Uterus (tissue), 2 donors: ENCODE measurements around the gene ATF4.

Source experiments
- POLR2A ChIP-seq, 2 donors: fragments of 450-650 bp; IDR thresholded peaks; one replicate each; pipeline ENCODE4 v1.6.1; 2016; ENCODE audit warnings: antibody characterized with exemption in 2 of 2, mild to moderate bottlenecking in 1 of 2, moderate library complexity in 1 of 2
- TF ChIP-seq, protein P1 (sequence below), 4 experiments: fragments of 200-600 bp in 2 of 4; fragments of 450-650 bp in 2 of 4; sonication (generic) in 2 of 4; IDR thresholded peaks; one replicate each; pipeline ENCODE4 v1.5.1; 2016 to 2019; ENCODE audit warnings: antibody characterized with exemption in 4 of 4, mild to moderate bottlenecking in 2 of 4, moderate library complexity in 1 of 4

DNA sequence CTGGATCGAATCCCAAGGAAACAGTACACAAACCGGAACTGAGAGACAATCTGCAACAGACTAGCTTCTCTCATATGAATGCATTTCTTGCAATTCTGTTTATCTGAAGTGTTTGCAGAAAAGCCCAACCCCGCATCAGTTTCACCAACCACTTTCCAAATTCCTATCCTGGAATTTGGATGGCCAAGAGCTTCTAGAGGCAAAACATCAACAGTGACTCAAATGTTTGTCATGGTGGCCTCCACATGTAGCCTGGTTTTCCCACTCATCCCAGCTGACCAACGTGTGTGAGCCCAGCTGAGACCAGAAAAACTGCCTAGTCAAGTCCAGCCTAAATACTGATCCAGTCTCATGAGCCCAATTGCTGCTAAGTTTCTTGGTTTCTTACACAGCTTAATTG lies 26.6 kb upstream of the ATF4 start:
- TF ChIP-seq, protein P1, sequence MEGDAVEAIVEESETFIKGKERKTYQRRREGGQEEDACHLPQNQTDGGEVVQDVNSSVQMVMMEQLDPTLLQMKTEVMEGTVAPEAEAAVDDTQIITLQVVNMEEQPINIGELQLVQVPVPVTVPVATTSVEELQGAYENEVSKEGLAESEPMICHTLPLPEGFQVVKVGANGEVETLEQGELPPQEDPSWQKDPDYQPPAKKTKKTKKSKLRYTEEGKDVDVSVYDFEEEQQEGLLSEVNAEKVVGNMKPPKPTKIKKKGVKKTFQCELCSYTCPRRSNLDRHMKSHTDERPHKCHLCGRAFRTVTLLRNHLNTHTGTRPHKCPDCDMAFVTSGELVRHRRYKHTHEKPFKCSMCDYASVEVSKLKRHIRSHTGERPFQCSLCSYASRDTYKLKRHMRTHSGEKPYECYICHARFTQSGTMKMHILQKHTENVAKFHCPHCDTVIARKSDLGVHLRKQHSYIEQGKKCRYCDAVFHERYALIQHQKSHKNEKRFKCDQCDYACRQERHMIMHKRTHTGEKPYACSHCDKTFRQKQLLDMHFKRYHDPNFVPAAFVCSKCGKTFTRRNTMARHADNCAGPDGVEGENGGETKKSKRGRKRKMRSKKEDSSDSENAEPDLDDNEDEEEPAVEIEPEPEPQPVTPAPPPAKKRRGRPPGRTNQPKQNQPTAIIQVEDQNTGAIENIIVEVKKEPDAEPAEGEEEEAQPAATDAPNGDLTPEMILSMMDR (IDR thresholded peaks at IDR 0.05) = no peak
- no peak for TF ChIP-seq POLR2A (IDR thresholded peaks at IDR 0.05)
